Hindlimb muscle (tissue), 1 donor: Measurements from ENCODE around the gene CES1. TPM values are rescaled to one million over a fixed set of nuclear protein-coding genes. Genes with fewer than 3 reads are reported as not detected.
"Not testable (repeated sequence)": the region's sequence is repeated elsewhere in the genome, so short reads cannot be mapped to it uniquely, and the experiment has no call there.

Source experiments
- DNase-seq: peaks from one replicate; pipeline ENCODE4 v3.0.0-alpha.2; 2013
- polyA plus RNA-seq: library from polyadenylated mRNA; unstranded; fragments of 120-200 nt; gene quantifications from one replicate; pipeline ENCODE4 v1.2.1, GENCODE V29; 2013; ENCODE audit not compliant: insufficient read length

The CES1 gene
- polyA plus RNA-seq, 1 donor, result 0.32 TPM

DNA sequence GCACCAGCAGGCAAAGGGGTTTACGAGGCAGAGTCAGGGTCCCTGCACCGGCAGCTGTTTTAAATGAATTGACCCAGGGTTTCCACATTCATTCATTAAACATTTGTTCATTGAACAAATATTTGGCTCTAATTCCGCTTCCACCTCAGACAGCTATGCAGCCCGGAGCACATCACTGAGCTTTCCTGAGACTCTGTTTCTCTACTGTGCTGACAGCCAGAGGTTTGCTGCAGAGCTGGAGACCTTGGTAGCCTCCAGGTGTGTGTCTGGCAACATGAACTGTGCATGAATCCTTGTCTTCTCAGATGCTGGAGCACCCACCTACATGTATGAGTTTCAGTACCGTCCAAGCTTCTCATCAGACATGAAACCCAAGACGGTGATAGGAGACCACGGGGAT, 42.7 kb downstream of the CES1 start:
- not testable (repeated sequence) for DNase-seq

DNA sequence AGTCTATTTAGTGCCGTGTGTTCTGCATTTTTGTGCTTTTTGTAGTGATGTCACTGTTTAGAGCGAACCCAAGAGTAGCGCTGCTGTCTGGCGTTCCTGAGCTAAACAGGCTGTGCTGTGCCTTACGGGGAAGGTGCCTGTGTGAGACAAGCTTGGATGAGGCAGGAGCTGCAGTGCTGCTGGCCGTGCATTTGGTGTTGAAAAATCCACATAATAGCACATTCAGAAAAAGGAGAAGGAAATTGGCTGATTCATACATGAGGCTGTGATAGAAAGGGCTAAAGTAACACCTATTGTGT, 50.2 kb downstream of the CES1 start:
- DNase-seq, result not testable (repeated sequence)

DNA sequence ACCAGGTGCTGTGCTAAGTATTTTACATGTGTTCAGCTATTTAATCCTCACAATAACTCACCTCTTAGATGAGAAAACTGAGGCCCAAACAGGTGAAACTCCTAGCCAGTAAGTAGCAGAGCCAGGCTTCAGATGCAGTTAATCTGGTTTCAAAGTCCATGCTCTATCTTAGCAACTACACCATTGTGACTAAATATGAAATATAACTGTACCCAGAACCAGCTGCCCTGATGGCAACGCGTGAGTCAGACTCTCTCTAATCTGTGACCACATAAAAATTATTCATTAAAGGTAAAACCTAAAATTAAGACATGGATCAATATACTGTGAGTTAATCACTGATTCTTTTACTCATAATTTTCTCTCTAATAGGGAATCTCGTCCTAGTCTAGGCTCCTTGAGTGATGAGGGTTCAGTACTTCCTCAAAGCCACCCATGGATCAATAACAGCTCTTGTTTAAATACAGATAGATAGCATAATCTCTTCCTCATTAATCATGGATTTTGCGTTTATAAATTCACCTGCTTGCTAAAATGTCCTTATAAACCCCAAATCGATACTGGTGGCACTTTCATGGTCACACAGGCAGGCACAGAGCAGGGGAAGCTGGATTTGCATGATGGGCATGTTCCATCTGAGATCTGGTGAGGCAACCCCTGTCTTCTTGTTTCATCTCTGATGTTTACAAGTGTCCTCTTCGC, 50.7 kb downstream of the CES1 start:
- DNase-seq, result not testable (repeated sequence)

DNA sequence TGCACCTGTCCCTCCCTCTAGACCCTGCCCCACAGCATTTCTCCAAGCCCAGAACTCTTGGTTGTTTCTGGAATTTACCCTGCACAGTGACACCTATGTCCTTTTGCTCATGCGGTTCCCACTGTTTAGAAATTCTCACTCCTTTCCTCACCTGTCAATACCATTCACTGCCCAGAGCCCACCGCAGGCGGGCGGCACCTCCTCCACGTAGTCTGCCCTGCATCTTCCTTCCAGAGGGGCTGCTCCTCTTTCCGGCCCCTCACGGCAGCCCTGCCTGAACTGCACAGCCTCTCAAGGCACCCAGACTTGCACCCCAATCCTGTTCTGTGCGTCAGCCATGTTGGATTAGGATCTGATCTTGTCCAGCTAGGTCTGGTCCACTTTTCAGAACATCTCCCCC, 51.4 kb downstream of the CES1 start:
- DNase-seq, result not testable (repeated sequence)

DNA sequence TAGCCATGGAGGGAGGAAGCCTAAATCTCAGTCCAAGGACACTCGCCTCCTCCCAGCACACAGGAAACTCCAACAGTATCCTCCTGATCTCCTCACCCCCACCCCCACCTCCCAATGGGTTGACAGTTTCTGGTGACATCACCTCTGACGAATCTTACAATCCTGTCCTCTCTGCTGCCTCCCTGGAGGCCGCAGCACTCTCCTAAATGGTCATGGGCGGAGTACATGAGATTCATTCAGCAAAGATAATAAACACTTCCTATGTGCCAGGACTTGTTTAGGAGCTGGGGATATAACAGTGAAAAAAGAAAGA, 52.8 kb downstream of the CES1 start:
- not testable (repeated sequence) for DNase-seq

DNA sequence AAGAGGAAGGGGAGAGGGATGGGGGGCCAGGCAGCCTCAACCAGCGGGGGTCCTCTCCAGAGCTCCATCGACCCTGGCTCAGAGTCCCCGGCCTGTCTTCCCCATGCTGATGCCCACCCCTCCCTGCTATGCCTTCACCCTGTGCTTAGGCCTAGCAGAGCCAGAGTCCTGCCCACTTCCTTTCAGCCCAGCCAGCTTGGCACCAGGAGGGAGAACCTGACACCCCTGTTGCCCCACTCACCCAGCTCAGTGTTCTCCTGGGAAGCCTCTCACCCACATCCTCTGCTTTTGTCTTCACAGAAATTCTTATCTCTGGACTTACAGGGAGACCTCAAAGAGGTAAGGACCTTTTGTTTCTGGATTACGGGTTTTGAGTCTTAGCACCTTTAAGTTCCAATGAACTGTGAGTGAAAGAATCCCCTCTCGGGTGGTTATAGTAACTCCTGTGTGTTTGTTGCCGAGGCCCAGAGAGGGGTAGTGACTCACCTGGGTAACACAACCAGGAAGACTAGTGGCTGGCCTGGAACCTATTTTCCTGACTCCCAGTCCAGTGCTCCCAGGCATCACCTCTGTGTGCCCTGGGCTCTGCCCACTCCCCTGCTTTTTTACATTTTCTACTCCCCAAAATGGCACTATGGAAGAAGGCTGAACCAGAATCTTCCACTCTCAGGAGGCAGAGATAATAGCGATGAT, 53.3 kb downstream of the CES1 start:
- no peak for DNase-seq

DNA sequence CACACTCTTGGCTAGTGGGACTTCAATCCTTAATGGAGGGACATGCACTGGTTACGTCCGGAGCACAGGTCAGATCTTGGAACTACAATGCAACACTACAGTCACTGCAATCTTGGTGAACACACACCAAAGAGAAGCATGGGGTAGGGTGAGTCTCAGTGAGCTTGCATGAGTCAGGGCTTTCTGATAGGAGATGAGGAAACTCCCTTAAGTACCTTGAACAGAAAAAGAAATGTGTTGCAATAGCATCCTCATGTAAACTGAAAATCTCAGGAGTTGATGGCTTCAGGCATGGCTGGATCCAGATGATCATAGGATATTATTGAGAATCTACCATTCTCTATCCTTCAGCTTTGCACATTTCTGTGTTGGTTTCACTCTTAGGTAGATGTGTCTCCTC, 54.1 kb downstream of the CES1 start:
- DNase-seq, result no peak

DNA sequence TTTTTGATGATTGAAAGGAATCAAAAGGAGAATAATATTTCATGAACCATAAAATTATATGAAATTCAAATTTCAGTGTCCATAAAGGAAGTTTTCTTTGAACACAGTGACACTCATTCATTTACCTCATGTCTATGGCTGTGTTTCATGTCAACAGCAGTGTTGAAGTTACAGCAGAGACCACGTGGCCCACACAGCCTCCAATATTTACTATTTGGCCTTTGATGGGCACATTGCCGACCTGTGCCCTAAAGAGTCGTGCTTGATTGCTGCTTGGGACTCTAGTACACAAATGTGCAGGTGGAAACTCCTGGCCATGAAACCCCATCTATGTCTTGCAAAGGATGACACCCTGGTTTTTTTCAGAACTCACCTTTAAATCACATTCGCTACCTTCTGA, 57.0 kb downstream of the CES1 start:
- no peak for DNase-seq

DNA sequence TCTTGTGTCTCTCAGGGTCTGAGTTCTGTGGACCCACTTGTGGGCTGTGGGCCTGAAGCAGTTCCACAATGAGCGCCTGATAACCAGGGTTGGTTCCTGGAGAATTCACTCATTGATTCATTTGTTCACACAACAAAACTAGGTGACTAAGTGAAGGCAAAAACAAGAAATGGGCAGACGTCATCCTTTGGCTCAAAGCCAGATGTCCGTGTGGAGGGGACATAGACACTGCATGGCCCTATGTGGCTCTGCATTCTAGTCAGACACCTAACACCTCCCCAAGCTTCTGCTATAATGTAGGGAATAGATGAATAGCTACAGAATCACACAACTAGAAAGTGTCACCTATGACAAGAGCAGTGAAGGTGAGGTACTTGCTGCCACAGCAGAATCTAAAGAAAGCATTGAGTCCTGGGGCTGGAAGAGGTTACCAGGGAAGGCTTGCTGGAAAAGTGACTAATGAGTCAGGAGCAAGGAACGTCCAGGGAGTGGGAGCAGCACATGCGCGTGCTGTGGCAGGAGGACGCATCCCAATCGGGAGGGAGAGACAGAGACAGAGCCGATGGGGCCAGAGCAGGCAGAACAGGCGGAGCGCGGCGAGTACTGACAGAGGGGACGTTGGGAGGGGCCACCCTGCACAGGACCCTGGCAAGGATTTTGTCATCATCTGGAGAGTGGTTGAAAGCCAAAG, 58.9 kb downstream of the CES1 start:
- no peak for DNase-seq

DNA sequence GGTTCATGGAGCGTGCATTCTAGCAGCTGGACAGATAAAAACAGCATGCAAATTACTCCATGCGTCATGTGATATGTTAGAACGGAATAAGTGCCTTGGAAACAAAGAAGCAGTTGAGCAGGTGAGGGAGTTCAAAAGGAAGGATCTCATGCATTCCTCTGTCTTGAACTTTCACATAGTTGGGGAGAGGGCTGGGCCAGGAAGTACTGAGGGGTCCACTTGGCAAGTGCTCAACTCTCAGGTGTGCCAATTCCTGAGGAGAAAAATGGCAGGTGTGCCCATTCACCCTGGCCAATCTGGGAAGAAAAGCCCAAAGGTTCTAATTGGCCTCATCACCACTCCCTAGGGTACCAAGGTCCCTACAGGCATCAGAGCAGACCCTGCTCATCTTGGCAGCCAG, 67.7 kb downstream of the CES1 start:
- DNase-seq, result no peak

DNA sequence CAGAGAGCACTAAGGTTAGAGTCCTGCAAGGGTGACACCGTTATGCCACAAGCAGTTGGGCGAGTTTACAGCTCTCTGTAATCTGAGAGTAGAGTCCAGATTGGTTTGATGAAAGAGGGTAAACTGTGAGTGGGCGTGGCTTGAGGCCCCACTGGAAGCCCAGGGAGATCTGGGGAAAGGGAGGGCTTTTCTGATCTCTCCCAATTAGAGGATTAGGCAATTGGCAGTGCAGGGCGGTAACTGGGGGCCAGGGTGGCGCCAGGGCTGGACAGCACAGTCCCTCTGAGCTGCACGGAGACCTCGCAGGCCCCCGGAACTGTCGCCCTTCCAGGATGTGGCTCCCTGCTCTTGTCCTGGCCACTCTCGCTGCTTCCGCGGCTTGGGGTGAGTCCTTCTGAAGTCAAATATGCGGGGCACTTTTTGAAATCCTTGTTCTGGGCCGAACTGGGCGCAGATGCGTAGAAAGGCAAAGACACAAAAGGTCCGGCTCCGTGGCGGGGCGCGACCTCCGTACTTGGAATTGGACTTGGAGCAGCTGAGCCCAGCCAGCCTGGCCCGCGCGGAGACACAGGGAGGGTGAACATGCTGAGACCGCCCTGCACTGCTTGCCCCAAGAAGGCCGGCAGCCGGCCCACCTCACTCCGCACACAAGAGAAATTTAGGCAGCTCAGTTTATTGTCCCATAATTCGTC, 72.4 kb downstream of the CES1 start:
- no peak for DNase-seq

DNA sequence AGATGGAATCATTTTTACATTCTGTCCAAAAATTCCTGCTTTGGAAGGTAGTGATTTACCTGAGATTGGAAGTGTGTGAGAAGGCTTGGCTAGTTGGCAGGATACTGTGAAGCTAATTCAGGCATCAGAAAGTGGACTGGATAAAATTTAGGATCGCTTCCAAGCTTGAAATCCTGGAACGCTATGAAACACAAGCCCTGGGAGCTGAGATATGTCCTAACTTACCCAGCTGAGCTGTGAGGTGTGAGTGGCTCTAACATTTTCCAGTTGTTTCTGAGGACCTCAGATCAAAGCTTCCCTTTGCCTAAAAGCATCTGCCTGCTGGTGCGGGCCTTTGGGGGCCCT, 73.0 kb downstream of the CES1 start:
- DNase-seq, result not testable (repeated sequence)

DNA sequence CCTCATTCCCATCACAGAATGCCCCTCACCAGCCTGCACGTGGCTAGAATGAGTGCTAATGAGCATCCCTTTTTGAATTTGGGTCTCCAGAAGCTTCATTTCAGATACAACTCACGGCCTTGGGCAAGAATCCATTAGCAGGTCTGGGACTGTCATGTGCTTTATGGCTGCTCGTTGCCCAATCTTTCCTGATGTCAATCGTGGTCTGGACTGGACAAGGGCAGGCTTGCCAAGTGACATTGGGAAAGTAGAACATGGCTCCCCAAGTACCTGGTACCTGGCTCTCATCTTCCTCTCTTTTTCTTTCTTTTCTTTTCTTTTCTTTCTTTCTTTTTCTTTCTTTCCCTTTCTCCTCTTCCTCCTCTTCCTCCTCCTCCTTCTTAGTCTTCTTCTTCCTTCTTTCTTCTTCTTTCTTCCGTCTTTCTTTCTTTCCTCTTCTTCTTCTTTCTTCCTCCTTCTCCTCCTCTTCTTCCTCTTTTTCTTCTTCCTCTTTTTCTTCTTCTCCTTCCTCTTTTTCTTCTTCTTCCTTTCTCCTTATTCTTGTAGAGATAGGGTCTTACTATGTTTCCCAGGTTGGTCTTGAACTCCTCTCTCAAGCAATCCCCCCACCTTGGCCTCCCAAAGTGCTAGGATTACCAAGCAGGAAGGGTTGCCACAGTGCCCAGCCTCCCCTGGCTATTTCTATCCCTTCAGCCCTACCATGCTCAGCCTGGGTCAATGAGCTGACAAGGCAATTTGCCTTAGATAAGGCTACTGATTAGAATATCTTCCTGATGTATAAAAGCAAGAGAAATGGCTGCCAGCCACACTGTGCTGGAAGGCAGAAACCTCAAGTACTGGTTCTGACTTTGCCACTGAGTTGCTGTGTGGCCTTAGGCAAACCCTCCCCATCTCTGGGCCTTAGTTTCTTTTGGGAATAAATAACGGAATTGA, 75.0 kb downstream of the CES1 start:
- DNase-seq, result not testable (repeated sequence)

DNA sequence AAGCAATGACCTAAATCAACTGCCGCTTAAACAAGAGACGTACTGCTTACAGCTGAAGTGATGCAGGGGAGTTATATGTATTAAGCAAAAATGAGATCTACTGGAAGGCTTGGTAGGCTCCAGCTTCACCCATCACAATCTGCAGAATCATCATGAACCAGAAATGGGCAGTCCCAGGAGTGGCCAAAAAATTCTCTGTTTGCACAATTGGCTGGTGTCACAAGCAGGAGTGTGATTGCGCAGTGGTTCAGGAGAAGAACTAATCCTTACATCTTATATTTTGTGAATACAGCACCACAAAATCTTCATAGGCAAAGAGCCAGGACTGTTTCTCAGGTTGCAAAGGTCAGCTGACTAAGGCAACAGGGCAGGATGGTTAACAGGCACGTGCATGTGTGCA, 75.9 kb downstream of the CES1 start:
- DNase-seq, result no peak

DNA sequence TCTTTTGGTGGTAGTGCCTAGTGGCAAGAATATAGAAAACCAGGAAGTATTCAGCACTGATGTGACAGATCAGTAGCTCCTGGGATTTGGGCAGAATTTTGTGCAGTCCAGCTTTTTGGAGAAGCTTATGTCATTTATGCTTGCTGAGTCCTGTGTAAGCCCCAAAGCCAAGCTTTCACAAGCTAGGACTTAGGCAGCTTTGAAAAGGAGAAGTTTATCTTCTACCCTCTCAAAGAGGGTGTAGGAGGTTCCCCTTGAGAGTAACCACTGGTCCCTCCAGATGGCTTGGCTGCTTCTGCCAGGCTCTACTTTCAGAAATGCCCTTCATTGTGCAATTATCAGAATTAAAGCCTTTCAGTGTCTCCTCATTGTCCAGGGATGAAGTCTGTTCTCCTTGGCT, 78.8 kb downstream of the CES1 start:
- no peak for DNase-seq

DNA sequence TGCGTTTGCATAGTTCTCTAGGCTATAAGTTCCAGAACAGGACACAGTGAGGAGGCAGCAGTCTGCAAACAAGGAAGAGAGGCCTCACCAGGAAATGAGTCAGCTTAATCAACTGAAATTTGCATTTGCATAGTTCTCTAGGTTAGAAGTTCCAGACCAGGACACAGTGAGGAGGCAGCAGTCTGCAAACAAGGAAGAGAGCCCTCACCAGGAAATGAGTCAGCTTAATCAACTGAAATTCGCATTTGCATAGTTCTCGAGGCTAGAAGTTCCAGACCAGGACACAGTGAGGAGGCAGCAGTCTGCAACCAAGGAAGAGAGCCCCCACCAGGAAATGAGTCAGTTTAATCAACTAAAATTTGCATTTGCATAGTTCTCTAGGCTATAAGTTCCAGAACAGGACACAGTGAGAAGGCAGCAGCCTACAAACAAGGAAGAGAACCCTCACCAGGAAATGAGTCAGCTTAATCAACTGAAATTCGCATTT, 79.7 kb downstream of the CES1 start:
- not testable (repeated sequence) for DNase-seq

Other genes starting within 250 kb of the CES1 start
- 1.7 TPM for gene SLC6A2, start 177.1 kb downstream of the CES1 start, polyA plus RNA-seq
- gene CES5A, start 42.3 kb upstream of the CES1 start, polyA plus RNA-seq, result not detected